Heart left ventricle (tissue), 13 donors: ENCODE results near the gene IRF5.

ENCODE experiments used
- CTCF ChIP-seq, 12 donors: fragments of 200-600 bp; sonication (generic) in 4 of 12; IDR thresholded peaks; one replicate each; pipeline versions ENCODE4 v1.5.0 to v1.8.0; 2018 to 2022; ENCODE audit warnings: antibody characterized with exemption in 12 of 12, mild to moderate bottlenecking in 5 of 12
- POLR2A ChIP-seq, 2 donors: fragments of 450-650 bp; IDR thresholded peaks; one replicate each; pipeline ENCODE4 v1.6.1; 2017; ENCODE audit warnings: antibody characterized with exemption in 2 of 2, mild to moderate bottlenecking in 2 of 2, moderate library complexity in 2 of 2
- donor health status: ischemic (EF 13 %, LVEDD 7.1; RV severe dilation, severe dysfunction).
- donor health status: DM: no; HTN: yes; CAD: no.
- donor health status: DM: no; HTN: no; CAD: no.
- donor health status: ischemic (EF 25% LVEDD 6.9; RV normal size, moderate dysfunction).
- donor health status: ischemic (EF 25% LVEDD 5.7; RV mildly dilated, moderate dysfunction).
- donor health status: ischemic (EF 35%, LVEDD 5.7; RV mildly dilated, moderate dysfunction).
- donor health status: nonischemic (EF 11% LVEDD 7.7; RV severe dilation, severe dysfunction).
- donor health status: DM: yes; HTN: yes; CAD: no.
- donor health status: PGD.
- donor health status: ischemic (EF 29% LVEDD 5.4; RV normal size, mild dysfunction).
- donor health status: nonischemic (EF 23%, LVEDD 6.1; RV moderate dilation, normal function).

DNA sequence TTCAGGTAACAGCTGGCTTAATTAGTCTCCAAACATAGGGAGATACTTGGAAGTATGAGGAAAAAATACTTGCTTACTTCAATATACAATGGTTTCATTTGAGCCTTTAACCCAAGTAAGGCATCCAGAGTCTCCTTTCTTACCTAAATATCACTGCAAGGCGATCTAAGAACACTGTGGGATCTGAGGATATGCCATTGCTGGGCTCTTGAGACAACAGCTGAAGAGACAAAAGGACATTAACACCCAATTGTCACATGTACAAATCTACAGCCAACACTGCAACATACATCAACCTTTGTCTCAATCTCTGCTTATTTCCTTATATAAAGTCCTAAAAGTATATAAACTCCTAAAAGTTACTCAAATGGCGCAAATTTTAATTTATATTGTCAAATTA lies 44.4 kb downstream of the IRF5 start:
- TF ChIP-seq CTCF (IDR thresholded peaks at IDR 0.05) (no peak), POLR2A (IDR thresholded peaks at IDR 0.05) (no peak)
